IgD-negative memory B cell (primary cell): ENCODE results near the gene DGKD. TPM values are rescaled to one million over a fixed set of nuclear protein-coding genes. Genes with fewer than 3 reads are reported as not detected.
"Not testable (repeated sequence)": the region's sequence is repeated elsewhere in the genome, so short reads cannot be mapped to it uniquely, and the experiment has no call there.

Source experiments
- H3K27ac Mint-ChIP-seq, 3 donors: one replicate each; pipeline ENCODE4 v1.8.0; 2020 to 2022; ENCODE audit warnings: mild to moderate bottlenecking in 3 of 3, mixed read lengths in 3 of 3, moderate library complexity in 1 of 3
- H3K27me3 Mint-ChIP-seq: one replicate; pipeline ENCODE4 v1.8.0; 2021; ENCODE audit warnings: mixed read lengths
- H3K36me3 Mint-ChIP-seq: one replicate; pipeline ENCODE4 v1.8.0; 2020; ENCODE audit warnings: mild to moderate bottlenecking, mixed read lengths
- H3K4me1 Mint-ChIP-seq, 3 donors: one replicate each; pipeline ENCODE4 v1.8.0; 2020 to 2022; ENCODE audit warnings: mixed read lengths in 3 of 3, mild to moderate bottlenecking in 1 of 3
- H3K4me3 Mint-ChIP-seq, 4 donors: one replicate each; pipeline ENCODE4 v1.8.0; 2020 to 2022; ENCODE audit warnings: mild to moderate bottlenecking in 4 of 4, mixed read lengths in 4 of 4, moderate library complexity in 3 of 4
- H3K9me3 Mint-ChIP-seq, 3 donors: one replicate each; pipeline ENCODE4 v1.8.0; 2020 to 2021; ENCODE audit warnings: mixed read lengths in 3 of 3, mild to moderate bottlenecking in 1 of 3
- polyA plus RNA-seq: library from polyadenylated mRNA; unstranded; fragments of 300-500 nt; fragmentation: Illumina TruSeq; gene quantifications from one replicate; pipeline ENCODE4 v1.2.3, GENCODE V29; 2021

The DGKD gene
- polyA plus RNA-seq, 1 donor from 2014 or later, result 44.9 TPM

DNA sequence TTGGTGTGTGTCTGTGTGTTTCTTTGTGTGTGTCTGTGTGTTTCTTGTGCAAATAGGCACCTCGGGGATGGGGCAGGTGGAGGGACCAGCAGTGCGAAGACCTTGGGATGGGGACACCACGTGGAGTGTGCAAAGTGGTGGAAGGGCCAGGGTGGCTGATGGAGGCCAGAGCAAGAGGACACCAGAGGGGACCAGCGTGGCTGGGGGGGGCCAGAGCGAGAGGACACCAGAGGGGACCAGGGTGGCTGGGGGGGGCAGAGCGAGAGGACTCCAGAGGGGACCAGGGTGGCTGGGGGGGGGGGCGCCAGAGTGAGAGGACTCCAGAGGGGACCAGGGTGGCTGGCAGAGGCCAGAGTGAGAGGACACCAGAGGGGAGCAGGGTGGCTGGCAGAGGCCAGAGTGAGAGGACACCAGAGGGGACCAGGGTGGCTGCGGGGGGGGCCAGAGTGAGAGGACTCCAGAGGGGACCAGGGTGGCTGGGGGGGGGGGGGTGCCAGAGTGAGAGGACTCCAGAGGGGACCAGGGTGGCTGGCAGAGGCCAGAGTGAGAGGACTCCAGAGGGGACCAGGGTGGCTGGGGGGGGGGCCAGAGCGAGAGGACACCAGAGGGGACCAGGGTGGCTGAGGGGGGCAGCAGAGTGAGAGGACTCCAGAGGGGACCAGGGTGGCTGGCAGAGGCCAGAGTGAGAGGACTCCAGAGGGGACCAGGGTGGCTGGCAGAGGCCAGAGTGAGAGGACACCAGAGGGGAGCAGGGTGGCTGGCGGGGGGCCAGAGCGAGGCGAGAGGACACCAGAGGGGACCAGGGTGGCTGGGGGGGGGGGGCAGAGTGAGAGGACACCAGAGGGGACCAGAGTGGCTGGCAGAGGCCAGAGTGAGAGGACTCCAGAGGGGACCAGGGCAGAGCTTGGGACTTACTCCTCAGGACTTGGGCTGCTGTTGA is 42.7 kb downstream of the DGKD start:
- Mint-ChIP-seq H3K4me1 (peaks cover 4 to 24% (median 14%) of the 10 kb centered on the region in 3 donors), H3K4me3 (peak overlapping the region in 2 of 4 donors; percentile 78 to 84), H3K27ac (peak overlapping the region in 1 of 3 donors; percentile 93)
- H3K27me3 Mint-ChIP-seq, H3K36me3 Mint-ChIP-seq, H3K9me3 Mint-ChIP-seq: not testable (repeated sequence)

DNA sequence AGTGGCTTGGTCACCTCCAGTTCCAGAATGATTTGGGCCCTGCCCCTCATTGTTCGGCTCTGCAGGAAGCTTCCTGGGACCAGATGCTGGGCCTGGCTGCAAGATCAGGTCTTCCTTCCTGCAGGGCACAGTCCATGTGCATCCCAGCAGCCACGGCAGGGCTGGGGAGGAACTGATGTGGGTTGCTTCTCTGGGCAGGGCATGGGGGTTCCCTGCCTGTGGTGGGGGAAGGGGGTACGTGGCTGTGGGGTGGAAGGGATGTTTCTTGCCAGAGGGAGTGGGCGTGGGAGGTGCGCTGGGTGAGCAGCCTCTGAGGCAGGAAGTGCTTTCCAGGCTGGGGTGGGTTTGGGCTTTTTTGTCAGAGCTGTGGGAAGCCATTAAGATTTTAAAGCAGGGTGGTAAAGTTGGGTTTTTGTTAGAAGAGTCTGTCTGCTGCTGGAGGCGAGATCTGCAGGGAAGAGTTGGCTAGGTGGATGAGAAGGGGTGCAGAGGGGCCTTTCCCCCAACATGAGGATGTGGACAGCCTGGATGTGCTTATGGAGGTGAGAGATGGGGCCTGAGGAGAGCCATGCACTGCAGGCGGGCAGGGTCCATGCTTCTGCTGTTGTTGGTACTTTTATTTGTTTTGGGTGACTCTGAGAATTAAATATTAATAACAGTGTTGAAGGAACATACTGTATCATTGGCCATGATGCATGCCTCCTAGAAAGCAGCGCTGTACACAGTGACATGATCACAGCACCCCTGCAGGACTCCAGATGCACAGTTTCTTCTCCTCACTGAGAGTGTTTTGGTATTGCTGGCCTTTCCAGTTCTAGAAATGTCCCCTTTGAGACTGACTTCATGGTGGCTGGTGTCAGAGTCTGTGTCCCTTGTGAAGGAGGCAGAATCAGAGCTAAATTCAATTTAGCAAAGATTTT is 45.3 kb downstream of the DGKD start:
- Mint-ChIP-seq H3K27me3 (no peaks in the 10 kb centered on the region), H3K4me1 (peaks cover 10 to 30% (median 21%) of the 10 kb centered on the region in 3 donors), H3K9me3 (no peaks in the 10 kb centered on the region), H3K27ac (peak overlapping the region; percentile 24 to 81 (median 25)), H3K4me3 (peak overlapping the region in 2 of 4 donors; percentile 21 to 45), H3K36me3 (peaks cover 7% of the 10 kb centered on the region)

DNA sequence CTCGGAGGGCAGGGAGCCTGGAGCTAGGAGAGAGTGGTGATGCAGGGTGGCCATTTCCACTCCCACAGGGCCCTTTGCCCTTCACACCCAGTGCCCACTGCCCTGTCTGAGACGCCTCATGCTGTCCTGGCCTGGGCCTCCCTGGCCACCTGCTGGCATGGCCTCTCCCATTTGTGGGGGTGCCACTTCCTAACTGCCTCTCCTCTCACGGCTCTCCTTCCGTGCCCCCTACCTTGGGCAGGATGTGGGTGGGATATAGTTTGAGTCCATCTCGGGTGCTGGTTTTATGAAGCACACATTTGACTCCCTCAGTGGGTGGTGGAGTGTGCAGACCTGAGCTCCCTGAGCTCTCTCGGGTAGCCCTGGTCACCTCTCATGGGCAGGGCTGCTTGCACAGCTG is 46.0 kb downstream of the DGKD start:
- H3K27ac Mint-ChIP-seq, result no peak overlapping the region
- H3K36me3 Mint-ChIP-seq, result peaks cover 5% of the 10 kb centered on the region
- no peaks in the 10 kb centered on the region for H3K27me3 Mint-ChIP-seq
- H3K9me3 Mint-ChIP-seq, result no peaks in the 10 kb centered on the region
- H3K4me1 Mint-ChIP-seq, result peaks cover 14 to 29% (median 25%) of the 10 kb centered on the region in 3 donors
- no peak overlapping the region for H3K4me3 Mint-ChIP-seq

DNA sequence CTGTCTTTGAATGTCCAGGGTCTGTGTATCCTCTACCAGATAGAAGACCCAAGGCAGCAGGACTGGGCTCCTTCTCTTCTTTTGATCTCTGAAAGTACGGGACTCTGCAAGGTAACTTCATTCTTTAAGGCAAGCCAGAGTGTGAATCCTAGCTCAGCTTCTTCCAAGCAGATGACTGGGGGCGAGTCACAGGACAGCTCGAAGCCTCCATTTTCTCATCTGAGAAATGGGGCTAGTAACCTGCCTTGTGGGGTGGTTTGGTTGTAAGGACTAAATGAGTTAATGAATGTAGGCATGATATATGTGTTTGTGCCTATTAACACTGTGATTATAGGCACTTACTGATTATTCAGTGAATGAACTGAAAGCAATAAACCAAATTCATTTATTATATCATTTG is 46.7 kb downstream of the DGKD start:
- H3K4me1 Mint-ChIP-seq, result peaks cover 16 to 27% (median 25%) of the 10 kb centered on the region in 3 donors
- H3K27ac Mint-ChIP-seq, result no peak overlapping the region
- no peaks in the 10 kb centered on the region for H3K9me3 Mint-ChIP-seq
- peaks cover 5% of the 10 kb centered on the region for H3K36me3 Mint-ChIP-seq
- H3K27me3 Mint-ChIP-seq, result no peaks in the 10 kb centered on the region
- H3K4me3 Mint-ChIP-seq, result no peak overlapping the region

DNA sequence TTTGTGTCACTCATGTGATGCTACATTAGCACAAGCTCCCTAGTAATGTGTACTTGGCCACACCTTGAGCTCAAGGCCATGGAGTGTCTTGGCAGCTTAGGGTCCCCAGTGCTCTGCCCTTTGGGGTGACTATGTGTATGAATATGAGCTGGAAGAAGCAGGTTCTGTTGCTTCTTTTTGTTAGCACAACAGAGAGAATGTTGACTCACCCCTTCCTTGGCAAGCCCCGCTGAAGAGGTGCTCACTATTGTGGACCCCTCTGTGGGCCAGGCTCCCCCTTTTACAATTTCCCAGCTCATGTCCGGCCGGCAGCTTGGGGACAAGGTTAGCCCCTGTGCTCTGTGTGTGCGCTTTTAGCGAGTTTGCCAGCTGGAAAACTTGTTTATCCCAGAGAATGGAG is 48.1 kb downstream of the DGKD start:
- Mint-ChIP-seq H3K9me3 (no peaks in the 10 kb centered on the region), H3K4me3 (no peak overlapping the region), H3K4me1 (peaks cover 24 to 28% (median 27%) of the 10 kb centered on the region in 3 donors), H3K27ac (peak overlapping the region in 1 of 3 donors; percentile 31), H3K36me3 (peaks cover 1% of the 10 kb centered on the region), H3K27me3 (no peaks in the 10 kb centered on the region)

DNA sequence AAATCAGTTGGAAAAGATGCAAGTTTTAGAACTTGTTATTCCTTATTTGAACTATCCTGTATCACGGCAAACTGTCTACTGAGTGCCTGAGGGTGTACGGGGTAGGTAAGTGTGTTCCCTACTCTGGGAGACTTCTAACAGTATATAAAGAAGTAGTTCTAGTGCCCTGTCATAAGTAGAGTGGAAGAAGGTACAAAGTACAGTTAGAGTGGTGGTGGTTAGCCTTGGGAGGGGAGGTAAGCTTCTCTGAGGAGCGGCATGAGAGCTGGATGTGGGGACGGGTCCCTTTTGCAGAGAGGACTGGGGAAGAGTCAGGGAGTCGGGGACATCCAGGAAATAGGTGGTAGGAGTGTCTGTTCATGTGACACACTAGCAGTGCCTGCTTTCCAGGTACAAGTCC is 48.5 kb downstream of the DGKD start:
- Mint-ChIP-seq H3K27ac (peak overlapping the region in 2 of 3 donors; percentile 41 to 55), H3K4me3 (no peak overlapping the region), H3K9me3 (no peaks in the 10 kb centered on the region), H3K4me1 (peaks cover 24 to 29% (median 25%) of the 10 kb centered on the region in 3 donors), H3K27me3 (no peaks in the 10 kb centered on the region), H3K36me3 (peaks cover 1% of the 10 kb centered on the region)

DNA sequence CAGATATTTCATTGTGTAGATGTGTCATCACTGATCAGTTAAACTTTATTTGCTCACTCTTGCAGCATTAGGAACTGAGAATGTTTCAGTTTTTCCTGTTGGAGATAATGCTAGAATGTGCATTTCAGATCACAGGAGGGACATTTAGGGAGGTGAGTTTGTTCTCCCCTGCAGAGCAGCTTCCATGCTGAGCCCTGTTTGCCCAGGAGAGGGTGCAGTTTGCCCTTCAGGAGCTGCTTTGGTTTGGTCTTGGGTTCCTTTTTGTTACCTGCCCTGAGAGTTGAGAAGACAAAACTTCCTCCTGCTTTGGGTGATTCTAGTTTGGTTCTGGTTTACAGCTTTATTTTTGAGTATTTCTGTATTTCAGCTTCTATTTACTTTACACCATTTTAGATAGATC is 49.9 kb downstream of the DGKD start:
- Mint-ChIP-seq H3K4me3 (peak overlapping the region in 1 of 4 donors; percentile 66), H3K9me3 (no peaks in the 10 kb centered on the region), H3K27me3 (no peaks in the 10 kb centered on the region), H3K4me1 (peaks cover 27 to 37% (median 35%) of the 10 kb centered on the region in 3 donors), H3K36me3 (peaks cover 9% of the 10 kb centered on the region), H3K27ac (peak overlapping the region in 1 of 3 donors; percentile 89)

DNA sequence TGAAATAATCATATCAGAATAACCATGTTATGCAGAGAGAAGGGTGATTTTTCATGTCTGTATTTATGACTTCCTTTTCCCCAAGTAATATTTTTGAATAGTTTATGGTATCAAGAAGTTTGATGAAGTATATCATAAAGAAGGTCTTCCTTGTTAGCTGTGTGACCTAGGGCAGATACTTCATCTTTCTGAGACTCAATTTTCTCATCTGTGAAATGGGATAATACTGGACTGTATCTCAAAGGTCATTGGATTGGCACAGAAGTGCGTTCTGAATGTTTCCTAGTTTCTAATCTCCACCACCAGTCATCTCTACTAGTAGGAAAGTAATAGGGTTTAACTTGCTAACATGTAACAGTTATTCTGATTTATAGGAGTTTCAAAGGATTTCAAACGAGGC is 52.6 kb downstream of the DGKD start:
- Mint-ChIP-seq H3K4me1 (peaks cover 45 to 51% (median 51%) of the 10 kb centered on the region in 3 donors), H3K27me3 (no peaks in the 10 kb centered on the region), H3K4me3 (no peak overlapping the region), H3K9me3 (no peaks in the 10 kb centered on the region), H3K36me3 (peaks cover 12% of the 10 kb centered on the region), H3K27ac (peak overlapping the region in 2 of 3 donors; percentile 19 to 38)

DNA sequence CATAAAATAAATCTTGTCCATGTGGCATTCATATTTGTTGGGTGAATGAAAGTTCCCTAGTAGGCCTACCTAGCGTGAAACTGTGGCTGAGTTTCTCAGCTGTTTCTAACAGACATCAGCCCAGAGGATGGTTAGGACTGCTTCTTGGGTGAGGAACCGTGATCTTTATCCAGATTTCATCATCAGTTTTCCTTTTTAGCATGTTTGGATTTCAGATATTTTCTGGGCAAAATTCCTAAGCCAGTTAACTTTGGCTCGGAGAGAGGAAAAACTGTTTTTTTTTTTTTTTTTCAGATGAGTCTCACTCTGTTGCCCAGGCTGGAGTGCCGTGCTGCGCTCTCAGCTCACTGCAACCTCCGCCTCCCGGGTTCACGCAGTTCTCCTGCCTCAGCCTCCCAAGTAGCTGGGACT is 53.5 kb downstream of the DGKD start:
- Mint-ChIP-seq H3K27me3 (no peaks in the 10 kb centered on the region), H3K4me3 (no peak overlapping the region), H3K27ac (peak overlapping the region; percentile 38 to 54 (median 43))

DNA sequence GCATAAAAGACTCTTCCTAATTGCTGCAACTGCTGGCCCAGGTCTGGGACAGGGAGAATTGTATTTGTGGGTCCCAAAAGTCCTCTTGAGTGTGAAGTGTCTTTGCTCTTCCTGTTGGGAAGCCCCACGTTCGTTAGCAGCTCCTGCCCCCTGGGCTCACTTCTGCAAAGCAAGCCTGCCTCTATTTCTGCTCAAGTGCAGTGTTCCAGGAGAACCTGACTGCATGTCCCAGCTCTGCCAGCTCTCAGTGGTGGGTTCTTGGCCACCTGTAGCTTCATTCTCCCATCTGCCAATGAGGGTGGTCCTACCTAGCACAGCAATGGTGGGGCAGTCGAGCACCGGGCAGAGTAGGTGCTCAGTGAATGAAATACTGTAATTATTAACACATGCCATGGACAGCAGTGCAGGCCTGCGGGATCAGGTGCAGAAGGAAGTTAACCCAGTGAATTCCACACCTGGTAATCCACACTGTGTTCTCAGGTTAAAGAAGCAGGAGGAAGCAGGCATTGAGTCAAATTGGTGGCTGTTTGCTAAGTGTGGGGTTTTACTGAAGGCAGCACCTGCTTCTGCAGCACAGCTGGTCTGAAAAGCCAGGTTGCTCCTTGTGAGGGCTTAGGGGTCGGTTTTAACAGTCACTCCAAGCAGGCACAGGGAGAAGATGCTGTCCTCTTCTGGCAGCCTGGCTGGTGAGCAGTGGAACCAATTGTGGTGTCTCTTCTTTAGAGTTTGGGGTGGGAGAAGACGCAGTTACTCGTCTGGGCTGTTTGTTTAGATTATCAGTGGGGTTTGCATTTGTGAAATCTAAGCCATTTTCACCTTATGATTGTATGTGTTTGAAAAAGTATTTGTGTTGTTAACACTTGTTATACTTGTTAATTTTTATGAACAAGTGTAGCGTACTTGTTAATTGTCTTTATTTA is 54.3 kb downstream of the DGKD start:
- no peaks in the 10 kb centered on the region for H3K27me3 Mint-ChIP-seq

More for the DNA sequence above, 53.5 kb downstream of the DGKD start:
- no peaks in the 10 kb centered on the region for H3K9me3 Mint-ChIP-seq
- peaks cover 44 to 53% (median 51%) of the 10 kb centered on the region in 3 donors for H3K4me1 Mint-ChIP-seq
- peaks cover 15% of the 10 kb centered on the region for H3K36me3 Mint-ChIP-seq

DNA sequence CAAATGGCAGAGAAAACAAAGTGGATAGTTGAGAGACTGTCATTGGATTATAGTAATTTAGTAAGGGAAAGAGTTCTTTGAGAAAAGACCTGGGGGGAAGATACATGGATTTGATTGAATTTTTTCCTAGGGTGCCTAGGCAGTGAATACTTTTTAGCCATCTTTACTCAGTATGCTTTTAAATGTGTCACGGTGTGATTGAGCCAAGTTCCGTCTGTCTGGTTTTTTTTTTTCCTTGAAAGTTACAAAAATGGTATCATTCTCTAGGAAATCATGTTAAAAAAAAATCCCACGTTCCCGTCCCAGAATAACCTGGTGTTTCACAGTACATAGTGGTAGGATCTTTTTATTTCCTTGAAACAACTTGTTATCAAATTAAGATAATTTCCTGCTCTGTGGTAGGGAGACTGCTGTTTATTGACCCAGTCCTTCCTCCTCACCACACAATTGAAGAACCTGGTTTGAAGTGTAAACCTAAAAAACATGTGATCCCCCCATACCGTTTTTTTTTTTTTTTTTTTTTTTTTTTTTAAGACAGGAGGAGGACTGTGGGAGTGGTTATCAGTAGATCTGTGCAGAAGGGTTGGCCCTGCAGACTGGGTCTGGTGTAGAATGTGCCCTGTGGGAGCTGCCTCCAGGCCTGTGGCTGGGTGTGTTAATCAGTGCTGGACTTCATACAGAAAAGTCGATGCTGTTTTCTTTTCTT is 55.1 kb downstream of the DGKD start:
- H3K4me1 Mint-ChIP-seq, result peaks cover 39 to 48% (median 48%) of the 10 kb centered on the region in 3 donors
- no peaks in the 10 kb centered on the region for H3K27me3 Mint-ChIP-seq
- no peaks in the 10 kb centered on the region for H3K9me3 Mint-ChIP-seq
- H3K36me3 Mint-ChIP-seq, result peaks cover 15% of the 10 kb centered on the region
- peak overlapping the region in 3 of 4 donors; percentile 54 to 83 (median 70) for H3K4me3 Mint-ChIP-seq
- H3K27ac Mint-ChIP-seq, result peak overlapping the region; percentile 67 to 85 (median 68)

More for the DNA sequence above, 54.3 kb downstream of the DGKD start:
- H3K36me3 Mint-ChIP-seq, result peaks cover 15% of the 10 kb centered on the region
- no peaks in the 10 kb centered on the region for H3K9me3 Mint-ChIP-seq
- peak overlapping the region in 3 of 4 donors; percentile 45 to 83 (median 54) for H3K4me3 Mint-ChIP-seq
- peaks cover 43 to 52% (median 51%) of the 10 kb centered on the region in 3 donors for H3K4me1 Mint-ChIP-seq
- H3K27ac Mint-ChIP-seq, result peak overlapping the region; percentile 67 to 85 (median 68)

DNA sequence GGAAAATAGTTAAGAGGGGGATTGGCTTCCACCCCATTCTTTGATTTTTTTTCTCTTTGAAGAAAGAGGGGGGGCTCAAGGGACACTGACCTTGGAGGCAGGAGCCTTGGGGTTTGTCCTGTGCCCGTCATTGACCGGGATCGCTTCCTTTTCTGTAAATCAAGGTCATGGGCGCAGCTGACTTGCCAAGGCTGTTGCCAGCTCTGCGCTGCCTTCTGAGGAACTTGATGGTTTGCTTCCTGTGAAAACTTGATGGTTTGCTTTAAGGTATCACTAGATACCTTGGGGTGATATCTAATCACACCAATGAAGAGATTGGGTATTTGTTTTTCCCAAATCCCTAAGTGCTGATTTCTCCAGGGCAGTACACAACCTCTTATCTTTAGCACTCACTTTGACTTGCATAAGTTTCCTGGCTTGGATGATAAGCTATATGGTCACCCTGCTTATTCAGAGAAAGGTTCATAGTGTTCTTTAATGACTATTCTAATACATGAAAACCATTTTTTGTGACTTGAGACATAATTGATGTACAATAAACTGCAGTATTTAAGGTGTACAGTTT is 56.0 kb downstream of the DGKD start:
- no peaks in the 10 kb centered on the region for H3K27me3 Mint-ChIP-seq

DNA sequence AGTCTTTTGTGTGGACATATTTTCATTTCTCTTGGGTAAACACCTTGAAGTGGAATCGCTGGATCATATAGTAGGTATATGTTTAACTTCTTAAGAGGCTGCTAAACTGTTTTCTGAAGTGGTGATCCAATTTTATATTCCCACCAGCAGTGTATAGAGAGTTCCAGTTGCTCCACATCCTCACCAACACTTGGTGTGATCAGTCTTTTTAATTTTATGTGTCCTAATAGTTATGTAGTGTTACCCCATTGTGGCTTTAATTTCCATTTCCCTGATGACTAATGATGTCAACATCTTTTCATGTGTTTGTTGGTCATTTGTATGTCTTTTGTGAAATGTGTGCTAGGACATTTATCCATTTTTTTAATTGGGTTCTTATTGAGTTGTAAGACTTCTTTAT is 56.9 kb downstream of the DGKD start:
- no peaks in the 10 kb centered on the region for H3K9me3 Mint-ChIP-seq
- no peaks in the 10 kb centered on the region for H3K27me3 Mint-ChIP-seq
- peaks cover 45 to 55% (median 46%) of the 10 kb centered on the region in 3 donors for H3K4me1 Mint-ChIP-seq
- no peak overlapping the region for H3K4me3 Mint-ChIP-seq
- peaks cover 15% of the 10 kb centered on the region for H3K36me3 Mint-ChIP-seq
- no peak overlapping the region for H3K27ac Mint-ChIP-seq

More for the DNA sequence above, 56.0 kb downstream of the DGKD start:
- peak overlapping the region; percentile 67 to 85 (median 78) for H3K27ac Mint-ChIP-seq
- no peaks in the 10 kb centered on the region for H3K9me3 Mint-ChIP-seq
- peaks cover 15% of the 10 kb centered on the region for H3K36me3 Mint-ChIP-seq
- H3K4me3 Mint-ChIP-seq, result peak overlapping the region in 2 of 4 donors; percentile 49 to 54
- peaks cover 40 to 47% (median 46%) of the 10 kb centered on the region in 3 donors for H3K4me1 Mint-ChIP-seq
